CD4-positive, alpha-beta T cell treated with Interleukin-1 beta for 1 hour (primary cell): ENCODE results near the gene GRK2.
"Not testable (repeated sequence)": the region's sequence is repeated elsewhere in the genome, so short reads cannot be mapped to it uniquely, and the experiment has no call there.

ENCODE experiments used
- DNase-seq, 2 donors: peaks; one replicate each; pipeline ENCODE4 v3.0.0-alpha.2; 2020 to 2022

The GRK2 gene

DNA sequence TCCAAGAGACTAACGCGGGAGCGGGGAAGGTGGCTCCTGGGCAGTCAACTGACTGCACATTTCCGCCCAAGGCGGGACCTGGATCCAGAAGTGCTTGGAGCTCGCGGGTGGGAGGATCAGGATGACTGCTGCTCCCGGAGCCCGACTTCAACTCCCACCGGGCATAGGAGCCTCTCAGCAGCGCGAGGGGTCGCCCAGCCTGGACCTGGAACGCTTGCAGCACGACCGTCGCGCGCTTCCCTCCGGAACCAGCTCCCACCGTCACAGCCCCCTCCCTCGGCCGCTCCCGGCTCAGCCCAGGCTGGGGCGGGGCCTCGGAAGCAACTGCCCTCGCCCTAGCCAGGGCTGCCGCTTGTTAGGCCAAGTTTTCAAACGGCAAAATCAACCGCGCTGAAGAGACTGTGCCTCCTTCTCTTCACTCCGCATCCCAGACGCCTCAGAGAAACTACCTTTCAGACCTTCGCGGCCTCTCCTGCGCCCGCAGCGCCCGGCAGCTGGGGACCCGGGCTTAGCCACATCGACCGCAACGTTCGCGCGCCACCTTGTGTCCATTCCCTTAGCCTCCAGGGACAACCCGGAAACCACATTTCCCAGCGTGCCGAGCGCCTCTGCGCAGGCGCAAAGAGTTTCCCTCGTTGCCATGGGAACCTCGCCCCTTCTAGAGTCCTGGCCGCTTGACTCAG, 51.1 kb downstream of the GRK2 start:
- peak; percentile 96 to 99 for DNase-seq

GRCh38 chr11:67317888-67318555, 51.7 kb downstream of the GRK2 start:
- no peak for DNase-seq

DNA sequence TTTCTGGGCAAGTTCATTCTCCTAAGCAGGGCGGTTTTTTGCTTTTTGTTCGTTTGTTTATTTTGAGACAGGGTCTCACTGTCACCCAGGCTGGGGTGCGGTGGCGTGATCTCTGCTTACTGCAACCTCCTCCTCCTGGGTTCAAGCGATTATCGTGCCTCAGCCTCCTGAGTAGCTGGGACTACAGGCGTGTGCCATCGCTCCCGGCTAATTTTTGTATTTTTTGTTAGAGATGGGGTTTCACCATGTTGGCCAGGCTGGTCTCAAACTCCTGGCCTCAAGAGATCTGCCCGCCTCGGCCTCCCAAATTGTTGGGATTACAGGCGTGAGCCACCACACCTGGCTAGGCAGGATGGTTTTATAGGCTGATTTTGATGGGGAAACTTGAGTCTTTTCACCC, 52.6 kb downstream of the GRK2 start:
- DNase-seq: not testable (repeated sequence)

DNA sequence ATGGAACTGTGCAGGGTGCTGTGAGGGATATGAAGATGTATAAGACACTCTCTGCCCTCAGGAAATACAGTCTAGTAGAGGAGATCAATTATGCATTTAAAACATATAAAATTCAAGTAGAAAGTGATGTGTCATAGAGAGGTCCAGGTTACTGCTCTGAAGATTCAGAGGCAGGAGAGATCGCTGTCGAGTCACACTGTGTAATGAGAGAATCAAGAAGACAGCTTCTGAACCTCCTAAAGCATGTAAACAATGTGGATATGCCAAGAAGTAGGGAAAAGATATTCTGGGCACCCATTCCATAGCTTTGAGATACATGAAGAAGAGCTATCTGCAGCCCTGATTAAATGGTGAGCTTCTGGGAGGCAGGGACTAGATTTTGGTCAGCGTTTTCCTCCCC, 53.7 kb downstream of the GRK2 start:
- no peak for DNase-seq

- no peak for DNase-seq
Observed at GRCh38 chr11:67320691-67321090, 54.4 kb downstream of the GRK2 start.

DNA sequence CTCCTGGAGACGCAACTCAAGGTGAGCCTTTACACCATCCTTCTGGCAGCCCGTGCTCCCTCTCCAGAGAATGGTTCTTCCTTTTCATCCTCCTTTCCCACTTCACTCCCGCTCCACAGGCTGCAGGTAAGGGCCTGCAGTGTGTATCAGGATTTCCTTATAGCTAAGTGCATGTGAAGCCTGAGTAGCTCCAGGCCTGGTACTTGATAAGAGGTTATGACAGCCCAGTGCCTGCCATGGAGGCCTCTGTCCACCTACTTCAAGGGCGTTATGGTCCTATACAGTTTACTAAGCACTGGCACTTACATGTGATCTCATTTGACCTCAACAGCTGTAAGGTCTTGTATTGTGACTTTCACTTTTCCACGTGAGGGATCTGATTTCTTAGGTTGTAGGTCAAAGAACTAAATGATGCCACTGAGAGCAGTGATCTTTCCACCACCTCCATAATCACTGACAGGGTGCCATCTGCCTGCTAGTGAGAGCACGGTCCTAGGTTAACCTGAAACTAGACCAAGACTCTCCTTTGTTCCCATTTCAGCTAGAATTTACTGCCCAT, 55.1 kb downstream of the GRK2 start:
- DNase-seq: no peak

- DNase-seq: no peak
Observed at GRCh38 chr11:67322049-67322448, 55.8 kb downstream of the GRK2 start.

- no peak for DNase-seq
Observed at GRCh38 chr11:67323526-67323925, 57.3 kb downstream of the GRK2 start.

DNA sequence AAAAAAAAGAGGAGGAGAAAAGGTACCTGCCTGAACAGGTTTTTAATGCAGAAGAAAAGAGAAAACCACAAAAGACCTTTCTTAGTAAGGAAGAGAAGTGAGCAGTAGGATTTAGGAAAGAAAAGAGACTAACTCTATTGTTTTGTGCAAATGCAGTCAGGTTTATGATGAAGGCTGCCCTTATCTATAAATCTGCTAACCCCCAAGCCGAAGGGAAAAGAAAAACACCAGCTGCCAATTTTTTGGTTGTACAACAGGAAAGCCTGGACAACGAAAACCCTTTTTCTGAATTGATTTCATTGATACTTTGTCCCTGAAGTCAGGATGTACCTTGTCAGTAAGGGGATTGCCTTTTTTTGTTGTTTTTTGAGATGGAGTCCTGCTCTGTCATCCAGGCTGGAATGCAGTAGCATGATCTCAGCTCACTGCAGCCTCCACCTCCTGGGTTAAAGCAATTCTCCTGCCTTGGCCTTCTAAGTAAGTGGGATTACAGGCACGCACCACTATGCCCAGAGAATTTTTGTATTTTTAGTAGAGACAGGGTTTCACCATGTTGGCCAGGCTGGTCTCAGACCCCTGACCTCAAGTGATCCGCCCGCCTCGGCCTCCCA, 65.9 kb downstream of the GRK2 start:
- DNase-seq: no peak
